Activated T-cell treated with anti-CD3 and anti-CD28 coated beads, Interleukin-2, amount 50 U/mL, for 72 hours (primary cell): ENCODE results near the gene SRP68. TPM values are rescaled to one million over a fixed set of nuclear protein-coding genes. Genes with fewer than 3 reads are reported as not detected.

Source experiments
- ATAC-seq, 2 donors: fragments of 150-1000 bp; cut with Tn5 transposase; replicated peaks in 1 of 2; 2 replicates each; pipeline ENCODE4 v1.10.0; 2021; ENCODE audit warnings: moderate library complexity in 2 of 2, mild to moderate bottlenecking in 1 of 2
- DNase-seq, 2 donors: peaks; one replicate each; pipeline ENCODE4 v3.0.0; 2021 to 2022; ENCODE audit warnings: mixed read lengths in 1 of 2
- H3K27ac Mint-ChIP-seq: one replicate; pipeline ENCODE4 v1.8.0; 2022; ENCODE audit warnings: mild to moderate bottlenecking, moderate library complexity, mixed read lengths
- H3K27me3 Mint-ChIP-seq: one replicate; pipeline ENCODE4 v1.8.0; 2022; ENCODE audit warnings: low read depth, mixed read lengths
- H3K36me3 Mint-ChIP-seq, 2 donors: one replicate each; pipeline ENCODE4 v1.8.0; 2022; ENCODE audit warnings: mixed read lengths in 2 of 2, mild to moderate bottlenecking in 1 of 2; ENCODE audit not compliant: insufficient read depth in 2 of 2
- H3K4me1 Mint-ChIP-seq: one replicate; pipeline ENCODE4 v1.8.0; 2022; ENCODE audit warnings: low read depth, mixed read lengths
- H3K4me3 Mint-ChIP-seq, 2 donors: one replicate each; pipeline ENCODE4 v1.8.0; 2022; ENCODE audit warnings: mild to moderate bottlenecking in 2 of 2, mixed read lengths in 2 of 2, moderate library complexity in 2 of 2
- H3K9me3 Mint-ChIP-seq, 2 donors: one replicate each; pipeline ENCODE4 v1.8.0; 2022; ENCODE audit warnings: mixed read lengths in 2 of 2
- total RNA-seq, 2 donors: library from RNA; stranded (reverse); gene quantifications; one replicate each; pipeline ENCODE4 v1.2.3, GENCODE V29; 2022

Gene SRP68
- total RNA-seq, result 100 to 1,000 TPM; 138 to 144 TPM

DNA sequence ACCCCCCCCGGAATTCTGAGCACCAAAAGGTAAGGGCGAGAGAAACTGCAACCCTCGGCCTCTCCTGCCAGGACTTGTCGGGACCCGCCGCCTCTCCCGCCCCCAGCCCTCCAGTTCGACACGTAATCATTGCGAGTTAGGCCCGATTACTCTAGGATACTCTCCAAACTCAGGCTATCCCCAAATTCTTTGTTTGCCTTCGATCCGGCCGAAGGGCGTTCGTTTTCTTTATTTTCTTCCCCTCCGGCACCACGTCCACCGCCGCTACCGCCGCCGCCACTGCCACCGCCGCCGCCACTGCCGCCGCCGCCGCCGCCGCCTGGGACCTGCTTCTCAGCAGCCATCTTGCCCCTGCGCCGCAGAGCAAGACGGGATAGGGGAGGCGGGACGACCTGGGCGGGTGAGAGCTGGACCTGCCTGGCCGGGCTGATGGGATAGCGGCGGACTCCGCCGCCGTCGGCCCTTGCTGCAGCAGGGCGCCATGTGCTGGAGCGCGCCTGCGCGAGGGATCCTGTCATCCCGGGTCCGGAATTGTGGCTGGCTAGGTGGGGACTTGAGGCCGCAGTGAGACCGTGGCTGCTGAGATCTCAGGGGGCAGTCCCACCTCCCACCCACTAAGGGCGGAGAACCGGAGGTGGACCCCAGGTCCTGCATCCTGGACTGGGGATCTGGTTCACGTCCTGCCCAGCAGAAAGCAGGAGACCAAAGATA, at the start of gene SRP68:
Gene SRP68 (minus strand): TSS at position 370 of the 711 bp plus-strand sequence. CDS start 26 bp downstream, at position 344.
- Mint-ChIP-seq H3K9me3 (no peaks in the 10 kb centered on the region), H3K36me3 (peaks cover 12 to 23% of the 10 kb centered on the region in 2 donors), H3K4me1 (peaks cover 43% of the 10 kb centered on the region), H3K27ac (peak within 1 kb of the TSS; percentile 99), H3K27me3 (peaks cover 34% of the 10 kb centered on the region), H3K4me3 (peak within 1 kb of the TSS; percentile 98)
- ATAC-seq (peak; percentile 85 to 88), DNase-seq (peak; percentile 90 to 91)

DNA sequence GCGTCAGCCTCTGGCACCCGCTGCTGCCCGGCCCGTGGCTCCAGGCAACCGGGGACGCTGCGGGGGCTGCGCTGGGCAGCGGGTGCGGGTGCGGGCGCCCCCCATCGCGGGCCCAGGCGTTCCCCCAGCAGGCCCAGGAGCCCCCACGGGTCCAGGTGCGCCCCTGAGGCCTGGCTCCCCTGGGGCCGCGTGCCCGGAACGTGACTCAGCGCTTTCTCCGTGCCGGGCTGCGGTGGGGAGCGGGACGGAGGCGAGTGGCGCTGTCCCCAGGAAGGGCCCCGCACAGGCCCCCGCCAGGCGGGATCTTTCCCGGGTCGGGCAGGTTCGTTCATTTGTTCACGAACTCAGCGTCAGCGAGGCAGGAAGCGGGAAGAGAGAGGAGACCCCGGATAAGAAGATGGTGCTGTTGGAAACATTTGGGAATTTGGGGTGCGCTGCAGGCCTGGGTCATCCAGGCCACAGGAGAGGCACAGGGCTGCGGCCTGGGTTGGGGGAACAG, 49.7 kb upstream of the SRP68 start:
- no peaks in the 10 kb centered on the region for H3K36me3 Mint-ChIP-seq
- no peaks in the 10 kb centered on the region for H3K27me3 Mint-ChIP-seq
- peak overlapping the region; percentile 40 to 69 for H3K4me3 Mint-ChIP-seq
- ATAC-seq (peak in 1 of 2 donors; percentile 18), DNase-seq (peak; percentile 36 to 45)
- H3K27ac Mint-ChIP-seq, result peak overlapping the region; percentile 74
- no peaks in the 10 kb centered on the region for H3K9me3 Mint-ChIP-seq
- H3K4me1 Mint-ChIP-seq, result peaks cover 42% of the 10 kb centered on the region

DNA sequence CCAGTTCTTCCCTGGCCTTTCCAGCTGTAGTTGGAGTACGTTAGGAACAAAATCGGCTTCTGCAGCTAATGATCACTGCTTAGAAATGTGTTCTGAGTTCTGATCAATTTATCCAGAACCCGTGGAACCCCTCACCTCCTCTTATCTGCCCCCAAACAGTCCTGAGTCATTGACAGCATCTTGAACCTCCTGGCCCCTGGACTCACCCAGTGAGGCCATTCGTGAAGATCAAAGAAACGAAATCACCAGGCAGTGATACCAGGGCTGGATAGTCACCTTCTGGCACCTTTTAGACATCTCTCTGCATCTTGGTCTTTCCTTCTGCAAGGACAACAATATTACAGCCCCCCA, 48.3 kb upstream of the SRP68 start:
- no peaks in the 10 kb centered on the region for H3K36me3 Mint-ChIP-seq
- peak overlapping the region; percentile 40 to 46 for H3K4me3 Mint-ChIP-seq
- ATAC-seq (no peak), DNase-seq (no peak)
- H3K27ac Mint-ChIP-seq, result peak overlapping the region; percentile 71
- no peaks in the 10 kb centered on the region for H3K9me3 Mint-ChIP-seq
- peaks cover 28% of the 10 kb centered on the region for H3K4me1 Mint-ChIP-seq
- no peaks in the 10 kb centered on the region for H3K27me3 Mint-ChIP-seq

DNA sequence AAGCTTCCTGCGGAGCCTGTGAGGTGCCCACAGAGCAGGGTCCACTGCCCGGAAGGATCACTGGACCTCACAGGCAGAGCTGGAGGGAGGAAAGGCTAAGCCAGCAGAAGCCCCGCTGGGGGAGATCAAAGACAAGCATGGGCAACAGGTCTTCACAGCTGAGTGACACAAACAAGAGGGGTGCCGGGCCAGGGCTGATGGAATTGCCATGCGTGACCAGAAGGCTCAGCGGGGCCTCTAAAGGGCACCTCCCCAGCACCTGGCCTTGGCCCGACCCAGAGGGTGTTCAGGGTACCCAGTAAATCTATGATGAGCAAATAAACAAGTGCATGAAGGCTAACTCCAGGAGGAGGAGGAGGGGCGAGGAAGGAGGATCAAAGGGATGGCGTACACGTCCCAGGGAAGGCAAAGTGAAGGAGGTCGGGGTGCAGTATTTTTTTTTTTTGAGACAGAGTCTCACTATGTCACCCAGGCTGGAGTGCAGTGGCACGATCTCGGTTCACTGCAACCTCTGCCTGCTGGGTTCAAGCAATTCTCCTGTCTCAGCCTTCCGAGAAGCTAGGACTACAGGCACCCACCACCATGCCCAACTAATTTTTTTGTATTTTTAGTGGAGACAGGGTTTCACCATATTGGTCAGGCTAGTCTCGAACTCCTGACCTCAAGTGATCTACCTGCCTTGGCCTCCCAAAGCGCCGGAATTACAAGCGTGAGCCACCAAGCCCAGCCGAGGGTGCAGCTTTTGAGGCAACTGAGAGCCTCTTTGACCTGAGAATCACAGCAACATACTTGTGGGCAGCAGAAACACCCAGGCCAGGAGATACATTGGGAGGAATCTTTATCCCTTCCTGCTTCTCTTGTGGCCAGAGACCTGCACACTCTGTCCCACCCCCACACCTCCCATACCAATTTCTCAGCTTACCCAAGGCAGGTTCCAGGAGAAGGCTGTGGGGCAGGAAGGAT, 47.4 kb upstream of the SRP68 start:
- no peak overlapping the region for H3K27ac Mint-ChIP-seq
- H3K27me3 Mint-ChIP-seq, result no peaks in the 10 kb centered on the region
- no peak for ATAC-seq
- H3K4me1 Mint-ChIP-seq, result peaks cover 23% of the 10 kb centered on the region
- no peaks in the 10 kb centered on the region for H3K36me3 Mint-ChIP-seq
- H3K4me3 Mint-ChIP-seq, result no peak overlapping the region
- no peak for DNase-seq
- no peaks in the 10 kb centered on the region for H3K9me3 Mint-ChIP-seq

DNA sequence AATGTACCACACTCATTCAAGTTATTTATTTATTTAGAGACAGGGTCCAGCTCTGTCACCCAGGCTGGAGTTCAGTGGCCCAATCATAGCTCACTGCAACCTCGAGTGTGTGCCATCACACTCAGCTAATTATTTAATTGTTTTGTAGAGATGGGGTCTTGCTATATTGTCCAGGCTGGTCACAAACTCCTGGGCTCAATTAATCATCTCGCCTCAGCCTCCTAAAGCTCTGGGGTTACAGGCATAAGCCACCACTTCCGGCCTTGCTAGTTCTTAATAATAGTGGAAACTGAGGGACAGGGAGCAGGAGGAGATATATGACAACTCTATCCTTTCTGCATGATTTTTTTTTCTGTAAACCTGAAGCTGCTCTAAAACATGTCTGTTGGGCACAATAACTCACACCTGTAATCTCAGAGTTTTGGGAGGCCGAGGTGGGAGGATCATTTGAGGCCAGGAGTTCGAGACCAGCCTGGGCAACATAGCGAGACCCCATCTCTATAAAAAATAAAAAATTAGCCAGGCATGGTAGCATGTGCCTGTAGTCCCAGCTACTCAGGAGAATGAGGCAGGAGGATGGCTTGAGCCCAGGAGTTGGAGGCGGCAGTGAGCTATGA, 42.9 kb upstream of the SRP68 start:
- no peaks in the 10 kb centered on the region for H3K27me3 Mint-ChIP-seq
- H3K4me3 Mint-ChIP-seq, result no peak overlapping the region
- ATAC-seq, result no peak
- no peak for DNase-seq
- no peak overlapping the region for H3K27ac Mint-ChIP-seq
- H3K4me1 Mint-ChIP-seq, result no peaks in the 10 kb centered on the region
- H3K36me3 Mint-ChIP-seq, result no peaks in the 10 kb centered on the region
- H3K9me3 Mint-ChIP-seq, result peaks cover 0 to 2% of the 10 kb centered on the region in 2 donors

DNA sequence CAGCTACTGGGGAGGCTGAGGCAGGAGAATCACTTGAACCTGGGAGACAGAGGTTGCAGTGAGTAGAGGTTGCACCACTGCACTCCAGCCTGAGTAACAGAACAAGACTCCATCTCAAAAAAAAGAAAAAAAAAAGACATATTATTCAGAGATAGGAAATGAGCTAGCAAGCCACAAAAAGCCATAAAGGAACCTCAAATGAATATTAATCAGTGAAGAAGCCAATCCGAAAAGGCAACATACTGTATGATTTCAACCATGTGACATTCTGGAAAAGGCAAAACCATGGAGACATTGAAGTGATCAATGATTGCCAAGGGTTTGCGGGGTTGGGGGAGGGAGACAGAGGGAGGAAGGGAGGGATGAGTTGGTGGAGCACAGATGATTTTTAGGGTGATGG, 39.6 kb upstream of the SRP68 start:
- Mint-ChIP-seq H3K36me3 (no peaks in the 10 kb centered on the region), H3K27ac (no peak overlapping the region), H3K9me3 (peaks cover 0 to 2% of the 10 kb centered on the region in 2 donors), H3K4me3 (no peak overlapping the region), H3K4me1 (no peaks in the 10 kb centered on the region), H3K27me3 (no peaks in the 10 kb centered on the region)
- no peak for ATAC-seq
- no peak for DNase-seq

DNA sequence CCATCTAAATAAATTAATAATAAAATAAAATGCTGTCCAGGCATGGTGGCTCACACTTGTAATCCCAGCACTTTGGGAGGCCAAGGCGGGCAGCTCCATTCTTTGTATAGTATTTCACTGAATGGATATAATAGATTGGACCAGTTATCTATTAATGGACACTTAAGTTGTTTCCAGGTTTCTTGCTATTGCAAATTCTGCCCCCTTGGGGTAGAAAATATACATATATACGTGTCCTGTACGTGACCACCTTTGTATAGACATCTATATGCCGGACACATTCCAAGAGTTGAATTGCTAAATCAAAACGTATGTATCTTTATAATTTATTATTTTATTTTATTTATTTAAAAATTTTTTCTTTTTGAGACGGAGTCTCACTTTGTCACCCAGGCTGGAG, 35.2 kb upstream of the SRP68 start:
- DNase-seq, result no peak
- no peak for ATAC-seq
- Mint-ChIP-seq H3K9me3 (no peaks in the 10 kb centered on the region), H3K27me3 (no peaks in the 10 kb centered on the region), H3K27ac (no peak overlapping the region), H3K4me3 (no peak overlapping the region), H3K36me3 (peaks cover 0 to 4% of the 10 kb centered on the region in 2 donors), H3K4me1 (peaks cover 10% of the 10 kb centered on the region)

DNA sequence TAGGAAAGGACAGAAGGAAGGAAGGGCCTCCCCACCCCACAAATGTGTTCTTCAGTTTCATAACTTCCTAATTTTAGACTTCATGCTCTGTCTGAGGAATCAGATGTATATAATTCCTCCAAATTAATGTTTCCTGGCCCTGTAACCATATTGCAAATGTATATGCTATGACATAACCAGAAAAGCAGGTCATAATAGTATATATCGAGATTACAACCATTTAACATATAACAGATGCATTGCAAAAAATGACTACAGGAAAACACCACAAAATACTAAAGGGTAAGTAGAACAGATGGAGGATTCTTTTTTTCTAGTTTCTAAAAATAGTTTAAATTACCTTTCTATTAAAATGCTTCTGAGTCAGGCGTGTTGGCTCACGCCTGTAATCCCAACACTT, 34.4 kb upstream of the SRP68 start:
- Mint-ChIP-seq H3K4me3 (no peak overlapping the region), H3K27me3 (no peaks in the 10 kb centered on the region), H3K27ac (no peak overlapping the region), H3K4me1 (peaks cover 15% of the 10 kb centered on the region), H3K9me3 (no peaks in the 10 kb centered on the region), H3K36me3 (peaks cover under 1 to 4% of the 10 kb centered on the region in 2 donors)
- ATAC-seq, result no peak
- DNase-seq, result no peak

DNA sequence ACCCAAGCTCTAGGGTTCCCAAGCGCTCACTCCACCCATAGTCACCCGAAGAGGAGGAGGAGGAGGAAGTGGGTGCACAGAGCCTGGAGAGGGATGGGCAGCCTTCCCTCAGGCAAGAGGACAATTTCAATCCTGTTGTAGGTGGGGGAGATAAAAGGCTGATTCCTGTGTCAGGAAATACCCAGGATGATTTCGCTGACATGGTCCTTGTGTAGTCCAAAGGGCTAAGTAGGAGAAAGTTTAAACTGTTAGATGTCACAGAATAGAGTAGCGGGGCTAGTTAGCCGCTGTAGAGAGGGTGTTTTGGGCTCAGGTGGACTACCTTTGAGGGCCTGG, 32.5 kb upstream of the SRP68 start:
- Mint-ChIP-seq H3K4me3 (peak overlapping the region; percentile 88 to 89), H3K27ac (peak overlapping the region; percentile 82), H3K9me3 (no peaks in the 10 kb centered on the region), H3K36me3 (peaks cover 5 to 7% of the 10 kb centered on the region in 2 donors), H3K4me1 (peaks cover 22% of the 10 kb centered on the region), H3K27me3 (no peaks in the 10 kb centered on the region)
- DNase-seq (no peak), ATAC-seq (no peak)

DNA sequence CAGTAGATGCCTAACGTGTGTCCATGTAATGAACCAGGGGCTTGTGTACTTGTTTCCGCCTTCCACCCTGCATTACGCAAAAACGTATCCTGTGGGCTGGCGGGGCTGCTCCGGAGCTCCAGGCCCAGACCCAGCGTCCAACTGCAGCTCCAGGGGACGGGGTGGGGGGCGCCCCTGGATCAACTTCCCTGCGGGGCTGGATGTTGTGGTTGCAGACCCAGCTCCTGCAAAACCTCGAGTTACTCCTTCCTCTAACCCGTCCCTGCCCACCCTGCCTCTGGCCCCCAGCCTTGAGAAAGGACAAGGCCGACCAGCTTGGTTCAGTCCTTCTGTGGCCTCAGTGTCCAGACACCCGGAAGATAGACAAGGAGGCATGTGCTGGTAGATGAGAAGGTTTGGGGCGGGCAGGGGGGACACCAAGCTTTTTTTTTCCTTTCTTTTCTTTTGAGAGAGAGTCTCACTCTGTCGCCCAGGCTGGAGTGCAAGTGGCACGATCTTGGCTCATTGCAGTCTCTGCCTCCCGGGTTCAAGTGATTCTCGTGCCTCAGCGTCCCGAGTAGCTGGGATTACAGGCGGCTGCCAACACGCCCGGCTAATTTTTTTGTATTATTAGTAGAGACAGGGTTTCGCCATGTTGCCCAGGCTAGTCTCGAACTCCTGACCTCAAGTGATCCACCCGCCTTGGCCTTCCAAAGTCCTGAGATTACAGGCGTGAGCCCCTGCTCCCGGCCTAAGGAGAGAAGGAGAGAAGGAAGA, 32.0 kb upstream of the SRP68 start:
- DNase-seq, result no peak
- peaks cover 5 to 12% of the 10 kb centered on the region in 2 donors for H3K36me3 Mint-ChIP-seq
- H3K4me1 Mint-ChIP-seq, result peaks cover 22% of the 10 kb centered on the region
- ATAC-seq, result no peak
- no peaks in the 10 kb centered on the region for H3K9me3 Mint-ChIP-seq
- peak overlapping the region; percentile 82 for H3K27ac Mint-ChIP-seq
- peak overlapping the region; percentile 88 to 89 for H3K4me3 Mint-ChIP-seq
- no peaks in the 10 kb centered on the region for H3K27me3 Mint-ChIP-seq

DNA sequence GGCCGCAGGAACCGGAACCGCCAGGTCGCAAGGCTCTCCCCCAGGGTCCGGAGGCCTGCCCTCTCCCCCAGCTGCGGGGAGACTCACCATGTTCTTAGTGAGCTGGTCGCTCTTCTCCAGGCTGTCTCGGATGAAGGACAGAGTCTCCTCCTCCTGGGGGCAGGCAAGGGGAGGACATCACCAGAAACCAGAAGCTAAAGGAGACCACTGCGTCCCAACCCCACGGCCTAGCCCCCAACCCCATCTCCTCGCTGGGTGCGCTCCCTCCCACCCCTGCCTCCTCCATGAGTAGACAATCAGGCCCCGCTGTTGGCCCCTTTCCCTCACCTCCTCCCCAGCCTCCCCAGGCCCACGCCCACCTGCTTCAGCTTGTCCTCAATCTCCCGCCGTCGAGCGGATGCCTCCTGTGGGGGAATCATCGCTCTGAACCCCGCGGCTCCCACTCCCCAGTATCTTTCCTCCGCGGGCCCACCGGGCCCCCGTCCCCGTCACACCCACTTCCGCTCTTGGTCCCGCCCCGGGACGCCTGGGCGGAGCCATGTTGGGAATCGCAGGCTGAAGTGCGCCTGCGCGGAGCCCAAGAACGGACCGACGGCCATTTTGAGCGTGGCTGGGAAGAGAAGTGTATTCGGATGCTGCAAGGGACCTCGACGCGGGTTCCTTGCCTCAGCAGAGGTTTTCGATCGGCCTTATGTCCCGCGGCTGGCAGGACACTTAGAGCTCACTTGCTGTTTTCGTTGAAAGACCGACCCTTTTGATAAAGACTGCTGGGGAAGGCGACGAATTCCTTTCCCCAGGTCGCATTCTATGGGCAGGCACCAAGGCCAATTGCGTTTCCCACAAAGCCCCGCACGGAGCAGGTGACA, 31.2 kb upstream of the SRP68 start, which contains the start of gene EXOC7:
Gene EXOC7 (minus strand): TSS at position 514 of the 866 bp plus-strand sequence. CDS start 95 bp downstream, at position 419.
- peaks cover 22% of the 10 kb centered on the region for H3K4me1 Mint-ChIP-seq
- ATAC-seq (peak; percentile 94 to 96), DNase-seq (peak; percentile 93 to 97)
- H3K4me3 Mint-ChIP-seq, result peak within 1 kb of the TSS; percentile 88 to 89
- H3K9me3 Mint-ChIP-seq, result no peaks in the 10 kb centered on the region
- H3K27me3 Mint-ChIP-seq, result no peaks in the 10 kb centered on the region
- peaks cover 5 to 12% of the 10 kb centered on the region in 2 donors for H3K36me3 Mint-ChIP-seq
- peak within 1 kb of the TSS; percentile 87 for H3K27ac Mint-ChIP-seq

DNA sequence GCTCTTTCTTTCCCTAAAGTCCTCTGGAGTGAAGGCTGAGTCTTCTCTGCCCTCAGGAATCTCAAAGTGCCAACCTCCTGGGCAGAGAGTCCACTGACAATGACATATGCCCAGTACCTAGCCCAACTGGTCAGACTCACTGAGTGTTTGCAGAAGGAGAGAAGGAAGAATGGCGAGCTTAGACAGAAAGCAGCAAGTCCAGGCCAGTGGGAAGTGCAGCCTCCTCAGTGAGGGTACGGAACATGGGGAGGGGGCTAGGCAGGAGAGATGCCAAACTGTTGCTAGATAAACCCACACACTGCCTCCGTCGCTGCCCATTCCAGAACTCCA, 30.6 kb upstream of the SRP68 start:
- no peaks in the 10 kb centered on the region for H3K9me3 Mint-ChIP-seq
- peaks cover 5 to 12% of the 10 kb centered on the region in 2 donors for H3K36me3 Mint-ChIP-seq
- peak overlapping the region; percentile 87 for H3K27ac Mint-ChIP-seq
- H3K4me1 Mint-ChIP-seq, result peaks cover 22% of the 10 kb centered on the region
- no peaks in the 10 kb centered on the region for H3K27me3 Mint-ChIP-seq
- no peak for ATAC-seq
- peak overlapping the region; percentile 88 to 89 for H3K4me3 Mint-ChIP-seq
- DNase-seq, result no peak
